Measurements from ENCODE around the gene ZNF92.

Gene ZNF92

GRCh38 chr7:65429642-65430343 is 56.1 kb downstream of the ZNF92 start:
- H3K4me3 ChIP-seq (replicated peaks in 1 of 2; ENCODE audit: low read depth in 2 of 2, low read length in 2 of 2): no peak overlapping the region
- TF ChIP-seq CTCF (IDR thresholded peaks at IDR 0.05; ENCODE audit: low read depth, low read length): no peak
- DNase-seq (ENCODE audit: low read depth in 2 of 2): no peak

- TF ChIP-seq CTCF (IDR thresholded peaks at IDR 0.05; ENCODE audit: low read depth, low read length): no peak
- no peak for DNase-seq (ENCODE audit: low read depth in 2 of 2)
- H3K4me3 ChIP-seq (replicated peaks in 1 of 2; ENCODE audit: low read depth in 2 of 2, low read length in 2 of 2): no peak overlapping the region
Observed at GRCh38 chr7:65430344-65431186, 56.9 kb downstream of the ZNF92 start.

- H3K4me3 ChIP-seq (replicated peaks in 1 of 2; ENCODE audit: low read depth in 2 of 2, low read length in 2 of 2): no peak overlapping the region
- no peak for DNase-seq (ENCODE audit: low read depth in 2 of 2)
- TF ChIP-seq CTCF (IDR thresholded peaks at IDR 0.05; ENCODE audit: low read depth, low read length): no peak
Observed at GRCh38 chr7:65434307-65434706, 60.7 kb downstream of the ZNF92 start.

GRCh38 chr7:65436163-65436562 is 62.5 kb downstream of the ZNF92 start:
- no peak overlapping the region for H3K4me3 ChIP-seq (replicated peaks in 1 of 2; ENCODE audit: low read depth in 2 of 2, low read length in 2 of 2)
- no peak for TF ChIP-seq CTCF (IDR thresholded peaks at IDR 0.05; ENCODE audit: low read depth, low read length)
- DNase-seq (ENCODE audit: low read depth in 2 of 2): no peak

GRCh38 chr7:65438598-65438997 is 64.9 kb downstream of the ZNF92 start:
- H3K4me3 ChIP-seq (replicated peaks in 1 of 2; ENCODE audit: low read depth in 2 of 2, low read length in 2 of 2): no peak overlapping the region
- no peak for TF ChIP-seq CTCF (IDR thresholded peaks at IDR 0.05; ENCODE audit: low read depth, low read length)
- peak; percentile 91 to 95 for DNase-seq (ENCODE audit: low read depth in 2 of 2)

- TF ChIP-seq CTCF (IDR thresholded peaks at IDR 0.05; ENCODE audit: low read depth, low read length): no peak
- no peak overlapping the region for H3K4me3 ChIP-seq (replicated peaks in 1 of 2; ENCODE audit: low read depth in 2 of 2, low read length in 2 of 2)
- peak; percentile 36 to 82 for DNase-seq (ENCODE audit: low read depth in 2 of 2)
Observed at GRCh38 chr7:65441010-65441409, 67.4 kb downstream of the ZNF92 start.
